Measurements from ENCODE around the gene GADD45GIP1. TPM values are rescaled to one million over a fixed set of nuclear protein-coding genes. Genes with fewer than 3 reads are reported as not detected.
"Not testable (repeated sequence)": the region's sequence is repeated elsewhere in the genome, so short reads cannot be mapped to it uniquely, and the experiment has no call there.

Gene GADD45GIP1
- total and polyA plus RNA-seq, 4 experiments from 2014 or later = 14.7 to 65.1 (median 39.4) TPM

DNA sequence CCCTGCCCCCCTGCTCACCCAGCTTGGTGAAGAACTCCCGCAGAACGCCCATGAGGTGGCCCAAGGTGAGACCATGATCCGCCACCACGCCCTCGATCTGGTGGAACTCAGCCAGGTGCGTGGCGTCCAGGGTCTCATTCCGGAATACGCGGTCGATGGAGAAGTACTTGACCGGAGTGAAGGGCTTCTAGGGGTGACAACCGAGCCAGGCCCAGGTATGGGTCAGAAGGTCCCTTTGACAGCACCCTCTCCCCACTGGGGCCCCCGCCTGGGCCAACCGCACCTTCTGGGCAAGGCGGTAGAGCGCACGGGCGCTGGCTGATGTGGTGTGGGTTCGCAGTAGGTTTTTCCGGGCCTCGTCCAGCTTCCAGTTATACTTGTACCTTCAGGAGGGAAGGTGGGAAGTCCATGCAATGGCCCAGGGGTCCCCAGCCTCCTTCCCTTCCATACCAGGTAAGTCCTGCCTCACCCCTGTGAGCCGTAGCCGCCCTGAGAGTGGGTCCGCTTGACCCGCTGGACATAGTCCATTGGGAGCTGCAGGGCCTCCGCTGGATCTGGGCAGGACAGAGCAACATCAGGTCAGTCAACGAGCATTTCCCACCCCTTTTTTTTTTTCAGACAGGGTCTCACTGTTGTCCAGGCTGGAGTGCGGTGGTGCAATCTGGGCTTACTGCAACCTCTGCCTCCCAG lies 32.3 kb downstream of the GADD45GIP1 start:
- Mint-ChIP-seq H3K27ac (no peak overlapping the region), H3K4me3 (no peak overlapping the region), H3K36me3 (peaks cover 33 to 56% of the 10 kb centered on the region in 2 donors), H3K4me1 (peaks cover 0 to 5% (median 3%) of the 10 kb centered on the region in 4 donors), H3K9me3 (no peaks in the 10 kb centered on the region), H3K27me3 (no peaks in the 10 kb centered on the region)
- H3K4me1 ChIP-seq (ENCODE audit: insufficient read depth, low read length) = no peaks in the 10 kb centered on the region
- peaks cover 55% of the 10 kb centered on the region for H3K36me3 ChIP-seq (ENCODE audit: insufficient read depth, low read length)
- ChIA-PET POLR2A (ENCODE audit: partially characterized antibody) (interaction anchor here (1.1 to 2.0 kb wide), 3 partner anchors 9 to 13 kb away, joined by 4 to 5 read pairs (median 5); partner anchors contain the start of genes CALR and FARSA), CTCF (ENCODE audit: partially characterized antibody) (interaction anchor here (1.6 kb wide), 1 partner anchor 40 kb away, joined by 6 read pairs; no protein-coding TSS in a partner anchor)
- intact Hi-C loops (cut with micrococcal nuclease) = no loop called here
- no peaks in the 10 kb centered on the region for H3K27me3 ChIP-seq (ENCODE audit: insufficient read depth, low read length)
- no peak for DNase-seq
- H3K27ac ChIP-seq (ENCODE audit: low read depth, low read length) = no peak overlapping the region
- H3K4me3 ChIP-seq (ENCODE audit: low read length in 2 of 2) = no peak overlapping the region
- no peaks in the 10 kb centered on the region for H3K9me3 ChIP-seq (ENCODE audit: control insufficient read depth in 1 of 2, low read length in 2 of 2)

DNA sequence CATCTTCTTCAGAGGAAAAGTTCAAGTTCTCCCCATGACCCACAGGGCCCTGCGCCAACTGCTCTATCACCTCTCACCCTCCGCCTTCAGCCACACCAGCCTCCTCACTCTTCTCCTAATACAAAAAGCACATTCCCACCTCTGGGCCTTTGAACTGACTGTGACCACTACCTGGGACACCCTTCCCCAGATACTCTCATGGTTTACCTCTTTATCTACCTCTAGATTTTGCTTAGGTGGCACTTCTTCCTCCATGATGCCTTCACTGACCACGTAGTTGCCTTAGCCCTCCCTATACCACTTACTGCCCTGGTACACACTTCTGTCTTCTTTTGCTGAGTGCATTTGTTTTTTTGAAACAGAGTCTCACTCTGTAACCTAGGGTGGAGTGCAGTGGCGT lies 34.1 kb downstream of the GADD45GIP1 start:
- Mint-ChIP-seq H3K36me3 (peaks cover 23 to 46% of the 10 kb centered on the region in 2 donors), H3K4me3 (peak overlapping the region in 1 of 8 donors; percentile 22), H3K9me3 (peaks cover 0 to 5% (median 0%) of the 10 kb centered on the region in 8 donors), H3K27me3 (no peaks in the 10 kb centered on the region), H3K4me1 (peaks cover 4 to 13% (median 9%) of the 10 kb centered on the region in 4 donors), H3K27ac (peak overlapping the region in 3 of 7 donors; percentile 20 to 70 (median 46))
- POLR2A ChIA-PET (ENCODE audit: partially characterized antibody) = interaction anchor here (1.0 kb wide), 1 partner anchor 9 kb away, joined by 3 read pairs; no protein-coding TSS in a partner anchor
- intact Hi-C loops (cut with micrococcal nuclease) = no loop called here
- no peak overlapping the region for H3K4me3 ChIP-seq (ENCODE audit: low read length in 2 of 2)
- no peak overlapping the region for H3K27ac ChIP-seq (ENCODE audit: low read depth, low read length)
- H3K4me1 ChIP-seq (ENCODE audit: insufficient read depth, low read length) = peaks cover 10% of the 10 kb centered on the region
- H3K27me3 ChIP-seq (ENCODE audit: insufficient read depth, low read length) = no peaks in the 10 kb centered on the region
- no peaks in the 10 kb centered on the region for H3K9me3 ChIP-seq (ENCODE audit: control insufficient read depth in 1 of 2, low read length in 2 of 2)
- DNase-seq = no peak
- CTCF ChIA-PET (ENCODE audit: partially characterized antibody) = no interaction called here
- peaks cover 38% of the 10 kb centered on the region for H3K36me3 ChIP-seq (ENCODE audit: insufficient read depth, low read length)

DNA sequence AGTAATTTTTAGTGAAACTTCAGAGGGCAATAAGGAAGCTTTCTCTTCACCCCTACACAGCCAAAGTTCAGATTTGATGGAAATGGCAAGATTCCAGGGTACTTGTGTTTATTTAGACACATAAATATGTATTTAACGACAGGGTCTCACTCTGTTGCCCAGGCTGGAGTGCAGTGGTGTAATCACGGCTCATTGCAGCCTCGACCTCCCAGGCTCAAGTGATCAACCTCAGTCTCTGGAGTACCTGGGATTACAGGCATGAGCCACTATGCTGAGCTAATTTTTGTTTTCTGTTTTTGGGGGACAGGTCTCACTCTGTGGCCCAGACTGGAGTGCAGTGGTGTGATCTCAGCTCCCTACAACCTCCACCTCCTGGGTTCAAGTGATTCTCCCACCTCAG lies 36.0 kb downstream of the GADD45GIP1 start:
- Mint-ChIP-seq H3K4me1 (peaks cover 4 to 18% (median 10%) of the 10 kb centered on the region in 4 donors), H3K36me3 (peaks cover 16 to 35% of the 10 kb centered on the region in 2 donors), H3K4me3 (peak overlapping the region in 1 of 8 donors; percentile 34), H3K9me3 (peaks cover 0 to 5% (median 0%) of the 10 kb centered on the region in 8 donors), H3K27me3 (no peaks in the 10 kb centered on the region), H3K27ac (peak overlapping the region in 5 of 7 donors; percentile 22 to 93 (median 80))
- ChIA-PET POLR2A (ENCODE audit: partially characterized antibody) (interaction anchor here (0.6 to 3.4 kb wide), 4 partner anchors 12 to 225 kb away, joined by 3 to 23 read pairs (median 3); partner anchors contain the start of gene FARSA), CTCF (ENCODE audit: partially characterized antibody) (interaction anchor here (2.0 kb wide), 1 partner anchor 36 kb away, joined by 9 read pairs; no protein-coding TSS in a partner anchor)
- no peaks in the 10 kb centered on the region for H3K27me3 ChIP-seq (ENCODE audit: insufficient read depth, low read length)
- H3K4me1 ChIP-seq (ENCODE audit: insufficient read depth, low read length) = peaks cover 10% of the 10 kb centered on the region
- H3K9me3 ChIP-seq (ENCODE audit: control insufficient read depth in 1 of 2, low read length in 2 of 2) = no peaks in the 10 kb centered on the region
- no peak overlapping the region for H3K27ac ChIP-seq (ENCODE audit: low read depth, low read length)
- peaks cover 26% of the 10 kb centered on the region for H3K36me3 ChIP-seq (ENCODE audit: insufficient read depth, low read length)
- H3K4me3 ChIP-seq (ENCODE audit: low read length in 2 of 2) = no peak overlapping the region
- intact Hi-C loops (cut with micrococcal nuclease) = no loop called here
- DNase-seq = no peak

DNA sequence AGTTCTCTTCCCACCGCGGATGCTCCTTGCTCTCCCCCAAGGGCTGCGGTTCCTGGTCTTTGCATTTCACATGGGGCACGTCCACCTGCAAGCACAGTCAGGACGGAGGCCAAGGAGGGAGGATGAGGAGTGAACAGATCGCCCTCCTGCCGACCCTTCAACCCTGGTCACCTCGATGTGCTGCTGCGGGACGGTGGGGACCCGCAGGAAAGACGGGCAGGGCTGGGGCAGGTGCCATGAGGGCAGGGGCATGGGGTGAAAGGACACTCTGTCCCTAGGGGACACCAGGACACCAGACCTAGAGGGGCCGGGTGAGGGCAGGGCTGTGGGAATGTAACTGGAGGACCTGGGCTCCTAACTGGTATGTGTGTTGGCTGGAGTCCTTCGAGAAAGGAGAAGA lies 38.8 kb downstream of the GADD45GIP1 start:
- peaks cover 6 to 16% of the 10 kb centered on the region in 2 donors for H3K36me3 Mint-ChIP-seq
- Histone ChIP-seq H3K9me3 (ENCODE audit: control insufficient read depth in 1 of 2, low read length in 2 of 2) (no peaks in the 10 kb centered on the region), H3K36me3 (ENCODE audit: insufficient read depth, low read length) (peaks cover 10% of the 10 kb centered on the region), H3K27ac (ENCODE audit: low read depth, low read length) (no peak overlapping the region), H3K4me3 (ENCODE audit: low read length in 2 of 2) (no peak overlapping the region), H3K4me1 (ENCODE audit: insufficient read depth, low read length) (peaks cover 28% of the 10 kb centered on the region), H3K27me3 (ENCODE audit: insufficient read depth, low read length) (no peaks in the 10 kb centered on the region)
- H3K27ac Mint-ChIP-seq = peak overlapping the region in 3 of 7 donors; percentile 69 to 93 (median 70)
- peak overlapping the region in 3 of 8 donors; percentile 33 to 70 (median 59) for H3K4me3 Mint-ChIP-seq
- H3K27me3 Mint-ChIP-seq = no peaks in the 10 kb centered on the region
- peaks cover 0 to 5% (median 0%) of the 10 kb centered on the region in 8 donors for H3K9me3 Mint-ChIP-seq
- CTCF ChIA-PET (ENCODE audit: partially characterized antibody) = no interaction called here
- peaks cover 13 to 40% (median 25%) of the 10 kb centered on the region in 4 donors for H3K4me1 Mint-ChIP-seq
- POLR2A ChIA-PET (ENCODE audit: partially characterized antibody) = no interaction called here
- intact Hi-C loops (cut with micrococcal nuclease) = loop anchor here (5.0 kb wide), 1 partner anchor 36 kb away; the partner anchor contains the start of gene DNASE2
- DNase-seq = no peak

DNA sequence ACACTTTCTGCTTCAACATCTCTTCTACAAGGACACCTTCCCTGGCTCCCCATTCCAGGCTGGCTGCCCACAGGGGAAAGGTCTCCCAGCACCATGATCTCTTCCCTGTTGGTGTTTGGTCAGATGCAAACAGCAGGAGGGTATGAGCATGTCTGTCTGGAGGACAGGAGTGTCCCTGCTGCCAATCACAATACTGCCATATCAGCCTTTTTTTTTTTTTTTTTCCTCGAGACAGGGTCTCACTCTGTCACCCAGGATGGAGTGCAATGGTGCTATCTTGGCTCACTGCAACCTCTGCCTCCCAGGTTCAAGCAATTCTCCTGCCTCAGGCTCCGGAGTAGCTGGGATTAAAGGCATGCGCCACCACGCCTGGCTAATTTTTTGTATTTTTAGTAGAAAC lies 41.2 kb downstream of the GADD45GIP1 start:
- POLR2A ChIA-PET (ENCODE audit: partially characterized antibody) = interaction anchor here (0.6 to 3.9 kb wide), 5 partner anchors 18 to 1956 kb away, joined by 3 to 26 read pairs (median 4); partner anchors contain the start of genes FARSA, GADD45GIP1 and GCDH
- H3K9me3 ChIP-seq (ENCODE audit: control insufficient read depth in 1 of 2, low read length in 2 of 2); H3K4me3 ChIP-seq (ENCODE audit: low read length in 2 of 2); H3K4me3 Mint-ChIP-seq; H3K27me3 ChIP-seq (ENCODE audit: insufficient read depth, low read length); H3K9me3 Mint-ChIP-seq; H3K27me3 Mint-ChIP-seq; H3K36me3 ChIP-seq (ENCODE audit: insufficient read depth, low read length); DNase-seq; H3K27ac ChIP-seq (ENCODE audit: low read depth, low read length); H3K36me3 Mint-ChIP-seq: not testable (repeated sequence)
- intact Hi-C loops (cut with micrococcal nuclease) = loop anchor here (5.0 kb wide), 1 partner anchor 34 kb away; the partner anchor contains the start of gene DNASE2
- peaks cover 31% of the 10 kb centered on the region for H3K4me1 ChIP-seq (ENCODE audit: insufficient read depth, low read length)
- peaks cover 13 to 42% (median 27%) of the 10 kb centered on the region in 4 donors for H3K4me1 Mint-ChIP-seq
- CTCF ChIA-PET (ENCODE audit: partially characterized antibody) = interaction anchor here (1.2 to 4.8 kb wide), 4 partner anchors 17 to 158 kb away, joined by 3 to 29 read pairs (median 7); partner anchors contain the start of genes FARSA and GCDH
- peak overlapping the region in 2 of 7 donors; percentile 52 to 80 for H3K27ac Mint-ChIP-seq

DNA sequence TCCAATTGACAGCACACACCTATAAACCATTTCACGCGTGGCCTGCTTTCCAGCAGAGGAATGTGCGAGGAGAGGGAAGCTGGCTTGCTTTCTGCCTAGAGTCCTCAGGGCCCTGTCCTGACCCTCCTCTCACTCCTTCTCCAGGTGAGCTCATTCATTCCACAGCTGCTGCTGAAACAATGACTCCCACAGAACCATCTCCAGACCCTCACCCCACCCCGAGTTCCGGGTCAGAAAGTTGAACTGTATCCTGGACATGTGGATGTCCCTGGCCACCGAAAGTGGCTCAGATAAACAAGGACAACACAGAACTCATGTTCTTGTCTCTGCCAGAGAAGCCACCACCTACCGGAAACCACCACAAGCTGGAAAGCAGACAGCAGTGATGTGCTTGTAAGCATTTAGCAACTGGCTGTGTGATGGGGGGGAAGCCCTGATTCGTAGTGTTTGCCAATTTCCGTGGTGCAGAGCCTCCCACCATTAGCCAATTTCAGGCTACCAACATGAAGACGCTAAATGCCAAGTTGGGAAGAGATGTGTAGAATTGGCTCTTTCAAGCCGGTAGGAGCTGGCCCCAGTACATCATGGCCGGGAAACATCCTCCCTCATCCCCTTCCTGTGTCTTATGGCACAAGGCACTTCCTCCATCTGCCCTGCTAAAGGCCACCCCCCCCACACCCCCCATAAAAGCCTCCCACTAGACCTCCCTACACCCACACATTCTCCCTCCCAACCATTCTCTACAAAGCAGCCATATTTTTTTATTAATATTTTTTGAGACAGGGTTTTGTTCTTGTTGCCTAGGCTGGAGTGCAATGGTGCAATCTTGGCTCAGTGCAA lies 43.0 kb downstream of the GADD45GIP1 start:
- ChIA-PET POLR2A (ENCODE audit: partially characterized antibody) (interaction anchor here (0.6 to 3.9 kb wide), 17 partner anchors 9 to 1869 kb away, joined by 3 to 49 read pairs (median 3); partner anchors contain the start of genes CALR, FARSA, GADD45GIP1 and GCDH), CTCF (ENCODE audit: partially characterized antibody) (interaction anchor here (0.6 to 4.8 kb wide), 8 partner anchors 10 to 156 kb away, joined by 3 to 29 read pairs (median 6); partner anchors contain the start of gene GCDH)
- peak overlapping the region; percentile 82 to 98 (median 91) for H3K27ac Mint-ChIP-seq
- H3K4me1 ChIP-seq (ENCODE audit: insufficient read depth, low read length) = peaks cover 28% of the 10 kb centered on the region
- H3K36me3 ChIP-seq (ENCODE audit: insufficient read depth, low read length) = no peaks in the 10 kb centered on the region
- peaks cover 10 to 38% (median 21%) of the 10 kb centered on the region in 4 donors for H3K4me1 Mint-ChIP-seq
- peak; percentile 55 to 78 (median 58) for DNase-seq
- intact Hi-C loops (cut with micrococcal nuclease) = no loop called here
- H3K9me3 Mint-ChIP-seq = peaks cover 0 to 5% (median 0%) of the 10 kb centered on the region in 8 donors
- no peaks in the 10 kb centered on the region for H3K9me3 ChIP-seq (ENCODE audit: control insufficient read depth in 1 of 2, low read length in 2 of 2)
- H3K4me3 ChIP-seq (ENCODE audit: low read length in 2 of 2) = peak overlapping the region; percentile 4 to 30
- peak overlapping the region in 7 of 8 donors; percentile 64 to 82 (median 77) for H3K4me3 Mint-ChIP-seq
- peak overlapping the region; percentile 40 for H3K27ac ChIP-seq (ENCODE audit: low read depth, low read length)
- no peaks in the 10 kb centered on the region for H3K27me3 Mint-ChIP-seq
- no peaks in the 10 kb centered on the region for H3K27me3 ChIP-seq (ENCODE audit: insufficient read depth, low read length)
- peaks cover 0 to under 1% of the 10 kb centered on the region in 2 donors for H3K36me3 Mint-ChIP-seq
